GM12878 (cell line): ENCODE measurements around the gene IRF4. TPM values are rescaled to one million over a fixed set of nuclear protein-coding genes. Genes with fewer than 3 reads are reported as not detected.

Source experiments
- BACH1 ChIP-seq: fragments of 450-650 bp; IDR thresholded peaks from 2 replicates; pipeline ENCODE4 v1.6.1; 2017; ENCODE audit warnings: mild to moderate bottlenecking, borderline replicate concordance
- E2F8 ChIP-seq: fragments of 450-650 bp; IDR thresholded peaks from 2 replicates; pipeline ENCODE4 v1.6.1; 2018; ENCODE audit warnings: mild to moderate bottlenecking, low read depth, moderate library complexity; ENCODE audit not compliant: partially characterized antibody
- ESRRA ChIP-seq: IDR thresholded peaks from 2 replicates; pipeline ENCODE4 v1.6.1; 2012; ENCODE audit warnings: mild to moderate bottlenecking, low read length, improper control_type of control experiment
- IRF5 ChIP-seq: fragments of 450-650 bp; IDR thresholded peaks from 2 replicates; pipeline ENCODE4 v1.6.1; 2017; ENCODE audit warnings: borderline replicate concordance
- KLF5 ChIP-seq: fragments of 450-650 bp; IDR thresholded peaks from 2 replicates; pipeline ENCODE4 v1.6.1; 2014; ENCODE audit warnings: mild to moderate bottlenecking; ENCODE audit not compliant: partially characterized antibody
- MXI1 ChIP-seq: fragments of 150-350 bp; IDR thresholded peaks from 2 replicates; pipeline ENCODE4 v1.6.1; 2011; ENCODE audit warnings: low read depth, mild to moderate bottlenecking, inconsistent platforms, low read length, improper control_type of control experiment
- MYB ChIP-seq: fragments of 150-350 bp; IDR thresholded peaks from 2 replicates; pipeline ENCODE4 v1.6.1; 2014; ENCODE audit warnings: mild to moderate bottlenecking, low read depth, low read length, borderline replicate concordance
- NFIC ChIP-seq: IDR thresholded peaks from 2 replicates; pipeline ENCODE4 v1.6.1; 2012; ENCODE audit warnings: low read depth, mild to moderate bottlenecking, inconsistent platforms, low read length, moderate library complexity
- NR2C1 ChIP-seq: fragments of 450-650 bp; IDR thresholded peaks from 2 replicates; pipeline ENCODE4 v1.6.1; 2017; ENCODE audit warnings: antibody characterized with exemption, mild to moderate bottlenecking, moderate library complexity
- POU2F2 ChIP-seq: IDR thresholded peaks from 3 replicates; pipeline ENCODE4 v1.6.1; 2011; ENCODE audit warnings: low read depth, mild to moderate bottlenecking, low read length, borderline replicate concordance
- SMAD1 ChIP-seq: fragments of 450-650 bp; IDR thresholded peaks from 2 replicates; pipeline ENCODE4 v1.6.1; 2018; ENCODE audit warnings: mild to moderate bottlenecking, low read depth; ENCODE audit not compliant: partially characterized antibody
- SPI1 ChIP-seq: IDR thresholded peaks from 2 replicates; pipeline ENCODE4 v1.6.1; 2011; ENCODE audit warnings: low read depth, mild to moderate bottlenecking, low read length, moderate library complexity, borderline replicate concordance; ENCODE audit not compliant: insufficient read depth
- YBX1 ChIP-seq: fragments of 450-650 bp; IDR thresholded peaks from 2 replicates; pipeline ENCODE4 v1.6.1; 2016; ENCODE audit warnings: antibody characterized with exemption
- polyA plus RNA-seq, 11 experiments: library from polyadenylated mRNA; depleted of rRNA in 4 of 11; unstranded in 6 of 11; stranded (reverse) in 5 of 11; fragments of >200 nt; fragmentation: Nextera tagmentation in 4 of 11; fragmentation: Illumina TruSeq in 1 of 11; extraction: Ambion mirVana in 4 of 11; extraction: Trizol in 1 of 11; gene quantifications; 1 replicate in 1 of 11; 2 replicates in 10 of 11; pipeline versions ENCODE4 v1.2.1 to v1.2.3, GENCODE V29; 2011 to 2016; ENCODE audit warnings: inconsistent platforms in 2 of 11, missing spikeins in 2 of 11, low read depth in 1 of 11
- total RNA-seq, 4 experiments: library from RNA; depleted of rRNA in 3 of 4; stranded (reverse); fragments of >200 nt in 3 of 4; fragmentation: Illumina TruSeq in 1 of 4; extraction: Trizol in 1 of 4; gene quantifications; 2 replicates each; pipeline versions ENCODE4 v1.2.1 to v1.2.3, GENCODE V29; 2013 to 2021
- TF ChIP-seq, protein P1 (sequence below): fragments of 450-650 bp; IDR thresholded peaks from 2 replicates; pipeline ENCODE4 v1.6.1; 2016; ENCODE audit warnings: mild to moderate bottlenecking
- TF ChIP-seq, protein P2 (sequence below): fragments of 450-650 bp; conservative IDR thresholded peaks from 2 replicates; pipeline ENCODE4 v1.6.1; 2017; ENCODE audit warnings: mild to moderate bottlenecking, moderate library complexity
- TF ChIP-seq, protein P3 (sequence below): fragments of 450-650 bp; IDR thresholded peaks from 2 replicates; pipeline ENCODE4 v1.6.1; 2016; ENCODE audit warnings: mild to moderate bottlenecking
- TF ChIP-seq, protein P4 (sequence below): fragments of 450-650 bp; IDR thresholded peaks from 2 replicates; pipeline ENCODE4 v1.6.1; 2017; ENCODE audit warnings: low read depth, mild to moderate bottlenecking, moderate library complexity

Gene IRF4
- total and polyA plus RNA-seq, 10 of the 15 experiments (the other 5 are each of a cell fraction or from before 2014, with no cell fraction given), result 50.0 to 495 (median 257) TPM

- no peak for TF ChIP-seq E2F8
- TF ChIP-seq SMAD1, result no peak
- TF ChIP-seq MYB, result no peak
- 0 out of 2 replicates have a peak, but pooled peaks have one; percentile 8 for TF ChIP-seq NR2C1
- no peak for TF ChIP-seq ESRRA
- TF ChIP-seq YBX1, result no peak
- TF ChIP-seq, protein P1, sequence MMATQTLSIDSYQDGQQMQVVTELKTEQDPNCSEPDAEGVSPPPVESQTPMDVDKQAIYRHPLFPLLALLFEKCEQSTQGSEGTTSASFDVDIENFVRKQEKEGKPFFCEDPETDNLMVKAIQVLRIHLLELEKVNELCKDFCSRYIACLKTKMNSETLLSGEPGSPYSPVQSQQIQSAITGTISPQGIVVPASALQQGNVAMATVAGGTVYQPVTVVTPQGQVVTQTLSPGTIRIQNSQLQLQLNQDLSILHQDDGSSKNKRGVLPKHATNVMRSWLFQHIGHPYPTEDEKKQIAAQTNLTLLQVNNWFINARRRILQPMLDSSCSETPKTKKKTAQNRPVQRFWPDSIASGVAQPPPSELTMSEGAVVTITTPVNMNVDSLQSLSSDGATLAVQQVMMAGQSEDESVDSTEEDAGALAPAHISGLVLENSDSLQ, result peak; percentile 90
- TF ChIP-seq POU2F2, result no peak
- TF ChIP-seq MXI1, result peak; percentile 73; the same call in 1 of the 2 replicates
- TF ChIP-seq IRF5, result no peak
- TF ChIP-seq BACH1, result peak; percentile 38
- TF ChIP-seq NFIC, result no peak; the same call in 1 of the 2 replicates
- 0 out of 2 replicates have a peak, but pooled peaks have one; percentile 20 for TF ChIP-seq SPI1
- TF ChIP-seq, protein P2, sequence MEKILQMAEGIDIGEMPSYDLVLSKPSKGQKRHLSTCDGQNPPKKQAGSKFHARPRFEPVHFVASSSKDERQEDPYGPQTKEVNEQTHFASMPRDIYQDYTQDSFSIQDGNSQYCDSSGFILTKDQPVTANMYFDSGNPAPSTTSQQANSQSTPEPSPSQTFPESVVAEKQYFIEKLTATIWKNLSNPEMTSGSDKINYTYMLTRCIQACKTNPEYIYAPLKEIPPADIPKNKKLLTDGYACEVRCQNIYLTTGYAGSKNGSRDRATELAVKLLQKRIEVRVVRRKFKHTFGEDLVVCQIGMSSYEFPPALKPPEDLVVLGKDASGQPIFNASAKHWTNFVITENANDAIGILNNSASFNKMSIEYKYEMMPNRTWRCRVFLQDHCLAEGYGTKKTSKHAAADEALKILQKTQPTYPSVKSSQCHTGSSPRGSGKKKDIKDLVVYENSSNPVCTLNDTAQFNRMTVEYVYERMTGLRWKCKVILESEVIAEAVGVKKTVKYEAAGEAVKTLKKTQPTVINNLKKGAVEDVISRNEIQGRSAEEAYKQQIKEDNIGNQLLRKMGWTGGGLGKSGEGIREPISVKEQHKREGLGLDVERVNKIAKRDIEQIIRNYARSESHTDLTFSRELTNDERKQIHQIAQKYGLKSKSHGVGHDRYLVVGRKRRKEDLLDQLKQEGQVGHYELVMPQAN, result peak; percentile 36
- TF ChIP-seq, protein P3, sequence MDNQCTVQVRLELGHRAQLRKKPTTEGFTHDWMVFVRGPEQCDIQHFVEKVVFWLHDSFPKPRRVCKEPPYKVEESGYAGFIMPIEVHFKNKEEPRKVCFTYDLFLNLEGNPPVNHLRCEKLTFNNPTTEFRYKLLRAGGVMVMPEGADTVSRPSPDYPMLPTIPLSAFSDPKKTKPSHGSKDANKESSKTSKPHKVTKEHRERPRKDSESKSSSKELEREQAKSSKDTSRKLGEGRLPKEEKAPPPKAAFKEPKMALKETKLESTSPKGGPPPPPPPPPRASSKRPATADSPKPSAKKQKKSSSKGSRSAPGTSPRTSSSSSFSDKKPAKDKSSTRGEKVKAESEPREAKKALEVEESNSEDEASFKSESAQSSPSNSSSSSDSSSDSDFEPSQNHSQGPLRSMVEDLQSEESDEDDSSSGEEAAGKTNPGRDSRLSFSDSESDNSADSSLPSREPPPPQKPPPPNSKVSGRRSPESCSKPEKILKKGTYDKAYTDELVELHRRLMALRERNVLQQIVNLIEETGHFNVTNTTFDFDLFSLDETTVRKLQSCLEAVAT, result peak; percentile 71
- TF ChIP-seq KLF5, result no peak
- TF ChIP-seq, protein P4, sequence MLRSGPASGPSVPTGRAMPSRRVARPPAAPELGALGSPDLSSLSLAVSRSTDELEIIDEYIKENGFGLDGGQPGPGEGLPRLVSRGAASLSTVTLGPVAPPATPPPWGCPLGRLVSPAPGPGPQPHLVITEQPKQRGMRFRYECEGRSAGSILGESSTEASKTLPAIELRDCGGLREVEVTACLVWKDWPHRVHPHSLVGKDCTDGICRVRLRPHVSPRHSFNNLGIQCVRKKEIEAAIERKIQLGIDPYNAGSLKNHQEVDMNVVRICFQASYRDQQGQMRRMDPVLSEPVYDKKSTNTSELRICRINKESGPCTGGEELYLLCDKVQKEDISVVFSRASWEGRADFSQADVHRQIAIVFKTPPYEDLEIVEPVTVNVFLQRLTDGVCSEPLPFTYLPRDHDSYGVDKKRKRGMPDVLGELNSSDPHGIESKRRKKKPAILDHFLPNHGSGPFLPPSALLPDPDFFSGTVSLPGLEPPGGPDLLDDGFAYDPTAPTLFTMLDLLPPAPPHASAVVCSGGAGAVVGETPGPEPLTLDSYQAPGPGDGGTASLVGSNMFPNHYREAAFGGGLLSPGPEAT, result 0 out of 2 replicates have a peak, but pooled peaks have one; percentile 9
Measured at GRCh38 chr6:390914-391558, 516 bp upstream of the IRF4 start (continued).
